HG03025 (cell line): Measurements from ENCODE around the gene PPAN.
A peak's percentile ranks its signal among the peaks of the same experiment; 100 is the strongest.

Experiments used
- ATAC-seq: cut with Tn5 transposase; IDR thresholded peaks from one replicate; pipeline ENCODE4 v1.9.1; 2021; ENCODE audit warnings: mild to moderate bottlenecking, moderate library complexity; ENCODE audit not compliant: unreplicated experiment, low FRiP score

The PPAN gene

GRCh38 chr19:10112895-10113591, 6.9 kb downstream of the PPAN start:
- no peak for ATAC-seq

- ATAC-seq = no peak
Measured at GRCh38 chr19:10113592-10113963, 7.4 kb downstream of the PPAN start.

GRCh38 chr19:10113964-10114650, 7.9 kb downstream of the PPAN start:
- ATAC-seq = no peak

DNA sequence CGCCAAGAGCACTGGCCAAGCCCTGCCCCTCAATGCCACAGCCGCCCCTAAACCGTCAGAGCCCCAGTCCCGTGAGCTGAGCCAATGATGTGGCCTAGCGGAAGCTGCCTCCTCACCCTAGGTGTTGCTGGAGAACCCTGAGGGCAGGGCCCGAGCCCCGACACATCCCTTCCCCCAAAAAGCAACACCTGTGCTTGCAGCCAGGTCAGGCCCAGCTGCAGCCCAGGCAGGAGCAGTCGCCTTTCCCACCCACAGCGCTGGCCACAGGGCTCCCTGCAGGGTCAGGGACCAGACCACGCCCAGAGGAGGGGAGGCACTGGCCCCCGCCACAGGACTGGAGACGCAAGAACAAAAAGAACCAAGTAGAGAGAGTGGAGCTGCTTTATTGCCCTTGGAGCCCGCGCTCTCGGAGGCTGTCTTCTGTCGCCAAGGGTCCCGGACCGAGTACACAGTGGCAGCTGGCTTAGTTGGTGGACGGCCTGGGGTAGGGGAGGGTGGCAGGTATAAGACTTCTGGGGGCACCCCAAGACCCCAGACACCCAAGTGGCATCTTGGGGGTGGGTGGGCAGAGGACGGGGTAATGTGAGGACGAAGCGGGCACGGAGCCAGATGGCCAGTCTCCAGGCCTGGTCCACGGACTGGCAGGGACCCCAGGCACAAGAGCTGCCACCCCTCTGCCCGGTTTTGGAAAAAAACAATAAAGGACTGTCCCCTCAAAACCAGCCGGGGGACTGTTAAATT, 8.7 kb downstream of the PPAN start:
- ATAC-seq = no peak

DNA sequence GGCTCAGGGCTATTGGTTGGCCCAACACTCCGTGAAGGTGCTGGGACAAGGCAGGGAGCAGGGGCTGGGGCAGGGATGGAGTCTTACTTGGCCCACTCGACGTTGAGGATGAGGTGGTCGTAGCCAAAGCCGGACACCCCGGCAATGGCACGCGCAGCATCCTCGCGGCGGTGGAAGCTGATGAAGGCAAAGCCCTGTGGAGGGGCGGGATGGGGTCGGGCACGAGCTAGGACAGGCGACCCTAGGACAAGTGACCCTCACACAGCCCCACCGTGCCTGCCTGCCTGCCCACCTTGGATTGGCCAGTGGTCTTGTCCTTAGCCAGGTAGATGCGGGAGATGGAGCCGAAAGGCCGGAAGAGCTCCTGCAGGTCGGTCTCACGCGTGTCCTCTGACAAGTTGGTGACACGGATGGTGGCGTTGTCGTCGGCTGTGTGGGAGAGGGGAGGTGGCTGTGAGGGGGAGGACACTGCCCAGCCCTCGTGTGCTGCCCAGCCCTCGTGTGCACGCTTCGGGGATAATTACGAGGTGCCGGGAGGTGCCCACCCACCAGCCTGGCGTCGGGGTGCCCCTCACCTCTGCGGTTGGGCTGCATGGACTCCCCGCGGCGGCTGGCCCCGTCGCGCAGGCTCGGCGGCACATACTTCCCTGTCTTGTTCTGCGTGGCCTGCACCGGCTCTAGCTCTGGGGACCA, 9.4 kb downstream of the PPAN start:
- ATAC-seq = no peak

DNA sequence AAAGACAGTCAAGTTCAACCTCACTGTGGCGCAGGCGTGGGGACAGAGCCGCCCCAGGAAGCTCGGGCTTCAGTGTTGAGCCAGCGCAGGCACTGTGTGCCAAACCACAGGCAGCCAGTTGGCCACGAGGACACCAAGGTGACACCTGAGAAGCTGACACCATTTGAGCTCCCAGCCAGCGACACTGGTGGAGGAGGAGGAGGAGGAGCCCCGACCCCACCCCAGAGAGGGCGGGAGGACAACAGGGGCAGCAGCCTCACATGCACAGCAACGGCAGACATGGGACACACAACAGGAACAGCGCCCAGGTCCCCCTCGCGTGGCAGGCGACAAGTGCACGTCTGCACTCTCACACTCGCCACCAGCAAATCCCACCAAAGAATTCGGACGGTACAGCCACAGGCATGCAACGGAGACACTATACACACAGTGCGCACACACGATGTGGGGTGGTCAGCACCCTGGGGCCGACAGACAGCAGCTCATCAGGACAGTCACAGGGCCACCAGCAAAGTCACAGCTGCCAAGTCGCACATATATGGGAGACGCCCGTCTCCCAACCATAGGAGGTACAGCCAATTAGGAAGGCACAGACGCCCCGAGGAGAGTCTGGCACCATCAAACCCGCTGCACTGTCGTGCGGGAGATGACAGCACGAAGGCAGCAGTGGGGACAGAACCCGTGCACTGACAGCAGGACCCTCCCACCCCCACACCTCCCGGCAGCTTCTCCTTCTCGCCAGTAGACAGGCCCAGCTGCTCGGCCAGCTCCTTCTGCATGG, 10.1 kb downstream of the PPAN start:
- ATAC-seq = no peak

DNA sequence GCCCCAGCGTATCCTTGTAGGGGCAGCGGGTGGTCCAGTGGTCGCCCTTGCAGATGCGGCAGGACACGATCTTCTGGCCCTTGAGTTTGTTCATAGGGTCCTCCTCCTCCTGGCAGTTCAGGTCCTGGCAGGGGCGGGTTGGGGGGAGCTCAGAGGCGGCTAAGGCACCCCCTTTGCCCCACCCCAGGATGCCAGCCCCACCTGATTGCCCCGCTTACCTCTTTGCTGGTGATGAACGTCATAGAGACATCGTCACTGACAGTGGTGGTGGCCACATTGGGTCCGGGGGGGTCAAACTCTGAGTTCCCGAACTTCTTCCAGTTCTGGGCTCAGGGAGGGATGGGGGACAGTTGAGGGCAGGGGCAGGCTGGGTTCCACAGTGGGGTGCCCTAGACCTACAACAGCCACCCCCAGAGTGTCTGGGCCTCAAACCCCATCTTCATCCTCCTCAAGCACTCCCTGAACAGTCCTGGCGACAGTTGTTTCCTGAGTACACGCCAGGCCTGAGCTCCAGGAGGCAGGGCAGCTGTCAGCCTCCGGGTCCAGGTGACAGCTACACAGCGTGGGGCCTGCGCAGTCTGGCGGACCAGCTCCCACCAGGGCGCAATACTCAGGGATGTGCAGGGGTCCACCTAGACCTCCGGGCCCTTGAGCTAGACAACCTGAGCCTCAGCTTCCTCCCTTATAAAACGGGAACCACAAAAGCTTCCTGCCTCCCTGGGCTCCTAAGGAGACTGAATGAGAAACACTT, 10.9 kb downstream of the PPAN start:
- ATAC-seq = no peak

- peak; percentile 18 for ATAC-seq
Measured at GRCh38 chr19:10118960-10119359, 12.8 kb downstream of the PPAN start.

GRCh38 chr19:10120538-10121189, 14.5 kb downstream of the PPAN start:
- no peak for ATAC-seq

- no peak for ATAC-seq
Measured at GRCh38 chr19:10122045-10122444, 15.9 kb downstream of the PPAN start.

DNA sequence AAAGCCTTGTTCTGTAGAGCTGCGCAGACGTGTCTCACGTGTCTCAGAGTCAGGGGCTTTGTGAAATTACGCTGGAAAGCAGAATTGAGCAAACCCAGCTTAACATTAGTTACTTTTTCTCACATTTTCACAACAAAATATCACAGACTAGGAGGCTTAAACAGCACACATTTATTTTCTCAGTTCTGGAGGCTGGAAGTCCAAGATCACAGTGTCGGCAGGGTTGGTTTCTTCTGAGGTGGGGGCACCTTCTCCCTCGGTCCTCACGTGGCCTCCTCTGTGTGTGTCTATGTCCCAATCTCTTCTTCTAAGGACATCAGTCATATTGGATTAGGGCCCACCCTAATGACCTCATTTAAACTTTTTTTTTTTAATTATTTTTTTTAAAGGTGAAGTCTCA, 18.3 kb downstream of the PPAN start:
- no peak for ATAC-seq

DNA sequence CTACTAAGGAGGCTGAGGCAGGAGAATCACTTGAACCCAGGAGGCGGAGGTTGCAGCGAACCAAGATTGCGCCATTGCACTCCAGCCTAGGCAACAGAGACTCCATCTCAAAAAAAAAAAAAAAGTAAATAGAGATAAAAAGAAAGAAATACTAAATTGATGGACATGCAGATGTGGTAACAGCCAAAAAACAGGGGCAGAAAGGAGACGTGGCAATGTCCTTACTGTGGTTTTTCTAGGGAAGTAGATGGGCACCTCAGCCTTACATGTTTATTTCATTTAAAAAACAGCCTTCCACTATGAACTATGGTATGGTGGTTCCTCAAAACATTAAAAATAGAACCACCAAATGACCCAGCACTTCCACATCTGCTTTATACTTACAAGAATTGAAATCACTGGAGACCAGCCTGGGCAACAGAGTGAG, 20.1 kb downstream of the PPAN start:
- no peak for ATAC-seq

DNA sequence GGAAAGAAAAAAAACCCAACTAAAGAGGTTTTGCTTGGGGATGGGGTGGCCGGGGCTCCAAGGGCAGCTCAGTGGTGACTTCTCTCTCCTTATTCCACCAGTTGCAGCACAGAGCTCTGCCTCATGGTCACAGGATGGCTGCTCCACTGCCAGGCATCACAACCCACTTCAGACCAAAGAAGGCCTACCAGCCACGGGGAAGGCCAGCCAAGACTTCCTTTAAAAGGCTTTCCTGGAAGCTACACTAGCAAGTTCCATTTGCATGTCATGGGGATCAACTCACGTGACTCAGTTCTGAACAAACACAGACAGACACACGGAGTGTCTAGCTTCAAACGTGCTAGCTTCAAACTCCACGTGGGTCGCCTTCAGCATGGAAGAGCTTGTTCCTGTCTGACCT, 26.7 kb downstream of the PPAN start:
- no peak for ATAC-seq

GRCh38 chr19:10133596-10133995, 27.4 kb downstream of the PPAN start:
- no peak for ATAC-seq

DNA sequence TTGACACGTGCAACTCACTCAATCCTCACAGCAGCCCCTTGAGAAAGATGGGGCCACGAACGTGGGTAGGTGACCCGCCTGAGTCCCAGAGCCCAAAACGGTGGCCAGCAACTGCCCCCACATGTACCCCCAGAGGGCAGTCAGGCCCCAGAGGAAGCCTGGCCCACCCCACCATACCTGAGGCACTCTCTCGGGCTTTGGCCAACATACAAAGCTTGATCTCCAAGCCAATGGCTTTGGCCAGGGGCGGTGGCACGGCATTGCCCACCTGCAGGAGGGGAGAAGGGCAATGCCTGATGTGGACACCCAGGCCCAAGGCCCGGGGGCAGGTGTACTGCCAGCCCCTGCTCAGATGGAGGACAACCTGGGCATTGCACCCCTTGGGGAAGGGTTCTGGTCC, 27.9 kb downstream of the PPAN start:
- ATAC-seq = no peak

- ATAC-seq = no peak
Measured at GRCh38 chr19:10135551-10136334, 29.6 kb downstream of the PPAN start.

DNA sequence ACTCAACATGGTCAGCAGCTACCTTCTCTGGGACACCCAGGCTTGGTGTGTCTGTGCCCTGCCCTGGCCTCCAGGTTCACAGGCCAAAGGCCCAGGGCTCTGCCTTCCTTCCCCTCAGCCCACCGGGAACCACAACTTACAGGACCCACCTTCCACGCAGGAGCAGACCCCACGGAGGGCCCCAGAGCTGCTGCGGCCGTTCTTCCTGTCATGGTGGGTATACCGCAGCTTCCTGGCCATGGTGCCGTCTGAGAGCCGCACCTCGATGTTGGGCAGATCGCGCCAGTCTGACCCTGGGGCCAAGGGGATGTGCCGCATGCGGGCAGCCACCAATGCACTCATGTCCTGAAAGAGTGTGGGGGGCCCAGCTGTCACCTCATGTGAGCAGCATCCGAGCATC, 30.8 kb downstream of the PPAN start:
- ATAC-seq = no peak
